NCI-H128 (cell line): ENCODE results near the gene CABP7.

Experiments
- DNase-seq: peaks from one replicate; lab custom pipeline; 2025; ENCODE audit not compliant: unreplicated experiment; lab: John Stamatoyannopoulos, UW

CABP7 gene

GRCh38 chr22:29702000-29702930 lies 17.5 kb upstream of the CABP7 start:
- DNase-seq = no peak

GRCh38 chr22:29702931-29703501 lies 16.8 kb upstream of the CABP7 start:
- no peak for DNase-seq

- DNase-seq = no peak
These were observed 16.1 kb upstream of the CABP7 start for GRCh38 chr22:29703569-29704195.

GRCh38 chr22:29704528-29705285 lies 15.1 kb upstream of the CABP7 start:
- no peak for DNase-seq

- DNase-seq = no peak
These were observed 14.2 kb upstream of the CABP7 start for GRCh38 chr22:29705651-29706050.

- DNase-seq = no peak
These were observed 13.3 kb upstream of the CABP7 start for GRCh38 chr22:29706486-29706885.

GRCh38 chr22:29707010-29707409 lies 12.8 kb upstream of the CABP7 start:
- no peak for DNase-seq

- DNase-seq = no peak
These were observed 12.3 kb upstream of the CABP7 start for GRCh38 chr22:29707471-29707870.

- DNase-seq = no peak
These were observed 9.6 kb upstream of the CABP7 start for GRCh38 chr22:29710193-29710592.

- DNase-seq = no peak
These were observed 8.7 kb upstream of the CABP7 start for GRCh38 chr22:29710922-29711593.

- no peak for DNase-seq
These were observed 7.7 kb upstream of the CABP7 start for GRCh38 chr22:29712119-29712518.

- DNase-seq = no peak
These were observed 6.6 kb upstream of the CABP7 start for GRCh38 chr22:29713156-29713727.

GRCh38 chr22:29715240-29715639 lies 4.6 kb upstream of the CABP7 start:
- no peak for DNase-seq

- DNase-seq = no peak
These were observed 4.1 kb upstream of the CABP7 start for GRCh38 chr22:29715705-29716104.

GRCh38 chr22:29716814-29717545 lies 2.8 kb upstream of the CABP7 start:
- no peak for DNase-seq

- no peak for DNase-seq
These were observed 2.0 kb upstream of the CABP7 start for GRCh38 chr22:29717789-29718188.

GRCh38 chr22:29718949-29719898 lies 579 bp upstream of the CABP7 start:
- DNase-seq = no peak

GRCh38 chr22:29720811-29721323 lies 1.1 kb downstream of the CABP7 start:
- DNase-seq = no peak
